Fibroblast of pulmonary artery (primary cell): ENCODE results near the gene OR6K6.

Source experiments
- DNase-seq: peaks from one replicate; pipeline ENCODE4 v3.0.0-alpha.2; 2010; ENCODE audit warnings: low read depth
- H3K4me3 ChIP-seq: replicated peaks from 2 replicates; pipeline ENCODE4 v1.5.1; 2011; ENCODE audit warnings: low read depth, mild to moderate bottlenecking, control low read depth, low read length, moderate library complexity
- TF ChIP-seq, protein P1 (sequence below): IDR thresholded peaks from 2 replicates; pipeline ENCODE4 v1.5.1; 2011; ENCODE audit warnings: mild to moderate bottlenecking, control low read depth, low read length, inconsistent platforms; ENCODE audit errors: missing control alignments

The OR6K6 gene

GRCh38 chr1:158720620-158721019 is 33.9 kb upstream of the OR6K6 start, which contains the start of gene OR6K3:
Gene OR6K3 (minus strand): TSS chr1:158720720. CDS start chr1:158718115, 2,605 bp downstream.
- no peak within 1 kb of the TSS for H3K4me3 ChIP-seq
- no peak for DNase-seq
- TF ChIP-seq, protein P1, sequence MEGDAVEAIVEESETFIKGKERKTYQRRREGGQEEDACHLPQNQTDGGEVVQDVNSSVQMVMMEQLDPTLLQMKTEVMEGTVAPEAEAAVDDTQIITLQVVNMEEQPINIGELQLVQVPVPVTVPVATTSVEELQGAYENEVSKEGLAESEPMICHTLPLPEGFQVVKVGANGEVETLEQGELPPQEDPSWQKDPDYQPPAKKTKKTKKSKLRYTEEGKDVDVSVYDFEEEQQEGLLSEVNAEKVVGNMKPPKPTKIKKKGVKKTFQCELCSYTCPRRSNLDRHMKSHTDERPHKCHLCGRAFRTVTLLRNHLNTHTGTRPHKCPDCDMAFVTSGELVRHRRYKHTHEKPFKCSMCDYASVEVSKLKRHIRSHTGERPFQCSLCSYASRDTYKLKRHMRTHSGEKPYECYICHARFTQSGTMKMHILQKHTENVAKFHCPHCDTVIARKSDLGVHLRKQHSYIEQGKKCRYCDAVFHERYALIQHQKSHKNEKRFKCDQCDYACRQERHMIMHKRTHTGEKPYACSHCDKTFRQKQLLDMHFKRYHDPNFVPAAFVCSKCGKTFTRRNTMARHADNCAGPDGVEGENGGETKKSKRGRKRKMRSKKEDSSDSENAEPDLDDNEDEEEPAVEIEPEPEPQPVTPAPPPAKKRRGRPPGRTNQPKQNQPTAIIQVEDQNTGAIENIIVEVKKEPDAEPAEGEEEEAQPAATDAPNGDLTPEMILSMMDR, result no peak

DNA sequence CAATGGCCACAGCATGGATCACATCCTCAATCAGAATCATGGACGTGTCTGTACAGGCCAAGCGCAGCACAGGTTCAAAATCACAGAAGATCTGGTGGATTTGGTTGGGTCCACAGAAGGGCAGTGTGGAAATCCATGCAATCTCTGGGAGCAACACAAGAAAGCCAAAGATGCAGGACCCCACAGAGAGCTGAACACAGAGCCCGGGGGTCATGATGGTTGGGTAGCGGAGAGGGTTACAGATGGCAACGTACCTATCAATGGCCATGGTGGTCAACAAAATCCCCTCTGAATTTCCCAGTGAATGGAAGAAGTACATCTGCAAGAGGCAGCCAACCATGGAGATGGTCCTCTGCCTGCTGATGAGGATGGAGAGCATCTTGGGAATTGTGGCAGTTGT is 30.1 kb upstream of the OR6K6 start:
- no peak overlapping the region for H3K4me3 ChIP-seq
- TF ChIP-seq, protein P1, result no peak
- DNase-seq, result no peak

GRCh38 chr1:158728510-158729225 is 25.9 kb upstream of the OR6K6 start:
- H3K4me3 ChIP-seq, result no peak overlapping the region
- no peak for DNase-seq
- TF ChIP-seq, protein P1, result no peak

- TF ChIP-seq, protein P1, result no peak
- H3K4me3 ChIP-seq, result no peak overlapping the region
- no peak for DNase-seq
These were observed 24.1 kb upstream of the OR6K6 start for GRCh38 chr1:158730453-158730852.

DNA sequence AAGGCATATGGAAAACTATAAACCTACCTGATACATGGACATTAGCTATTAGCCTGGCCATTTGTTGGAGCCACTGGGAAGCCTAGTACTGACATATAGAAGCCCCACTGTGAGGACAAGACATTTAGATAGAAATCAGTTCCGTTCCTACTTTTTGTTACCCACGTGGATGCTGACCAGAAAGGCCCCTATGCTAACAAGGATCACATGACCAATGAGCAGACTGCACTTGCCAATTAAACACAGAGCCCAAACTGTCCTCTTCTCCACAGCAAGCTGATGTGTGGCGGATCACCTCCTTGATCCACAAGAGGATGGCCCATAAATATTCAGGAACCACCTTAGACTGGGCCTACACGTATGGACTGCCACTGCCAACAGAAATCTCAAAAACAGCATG is 22.8 kb upstream of the OR6K6 start:
- H3K4me3 ChIP-seq, result no peak overlapping the region
- DNase-seq, result no peak
- TF ChIP-seq, protein P1, result no peak

DNA sequence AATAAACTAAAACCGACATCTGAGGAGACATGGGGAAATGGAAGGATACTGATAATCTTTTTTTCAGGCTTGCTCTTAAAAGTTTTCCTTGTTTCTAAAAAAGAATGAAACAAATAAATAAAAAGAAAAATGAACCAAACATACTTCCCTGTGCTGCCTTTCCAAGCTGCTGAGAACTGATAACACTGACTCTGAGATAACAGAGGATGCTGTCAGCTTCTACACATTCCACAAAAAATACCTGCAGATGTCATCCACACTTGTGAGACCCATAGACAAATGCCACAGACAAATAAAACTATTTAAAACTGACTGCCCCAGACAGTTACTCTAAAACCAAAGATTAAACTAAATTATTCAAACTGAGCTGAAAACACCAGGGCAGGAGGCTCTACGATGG is 22.0 kb upstream of the OR6K6 start:
- no peak for DNase-seq

More for the DNA sequence above, 22.0 kb upstream of the OR6K6 start:
- no peak overlapping the region for H3K4me3 ChIP-seq
- TF ChIP-seq, protein P1, result no peak
